SU-DHL-6 (cell line): ENCODE data around the gene DDX51.

ENCODE experiments used
- H2AFZ ChIP-seq: fragments of 200-600 bp; sonication (generic); 2 replicates; pipeline ENCODE4 v1.6.1; 2014; ENCODE audit warnings: low read depth, mild to moderate bottlenecking, moderate library complexity, mixed read lengths, antibody characterized with exemption, low read length; ENCODE audit not compliant: severe bottlenecking
- H3F3A ChIP-seq: fragments of 200-600 bp; shearing (Covaris generic); 2 replicates; pipeline ENCODE4 v1.6.0; 2016; ENCODE audit warnings: antibody characterized with exemption, mild to moderate bottlenecking; ENCODE audit not compliant: insufficient read depth
- H3K27ac ChIP-seq: fragments of 200-600 bp; sonication (generic); 2 replicates; pipeline ENCODE4 v1.5.1; 2016; ENCODE audit warnings: low read depth, mild to moderate bottlenecking, low read length, moderate library complexity, mixed read lengths
- H3K27me3 ChIP-seq: fragments of 200-600 bp; sonication (generic), shearing (Covaris generic); 2 replicates; pipeline ENCODE4 v1.6.0; 2014; ENCODE audit warnings: mild to moderate bottlenecking, low read length
- H3K36me3 ChIP-seq: fragments of 200-600 bp; sonication (generic); 2 replicates; pipeline ENCODE4 v1.6.1; 2014; ENCODE audit warnings: mild to moderate bottlenecking, low read length, mixed read lengths
- H3K4me2 ChIP-seq: fragments of 300-600, 200-600 bp; shearing (Covaris generic), sonication (generic); 2 replicates; pipeline ENCODE4 v1.6.0; 2014; ENCODE audit warnings: low read length, low read depth, mild to moderate bottlenecking; ENCODE audit not compliant: poor library complexity, severe bottlenecking
- H3K4me3 ChIP-seq: fragments of 200-600 bp; sonication (generic); 2 replicates; pipeline ENCODE4 v1.5.1; 2014; ENCODE audit warnings: antibody characterized with exemption, low read length, mild to moderate bottlenecking, mixed read lengths; ENCODE audit not compliant: insufficient read depth, poor library complexity, severe bottlenecking
- H3K79me2 ChIP-seq: fragments of 200-600 bp; sonication (generic); 2 replicates; pipeline ENCODE4 v1.6.1; 2014; ENCODE audit warnings: mild to moderate bottlenecking, low read length, moderate library complexity; ENCODE audit not compliant: insufficient read depth
- H3K9ac ChIP-seq: fragments of 200-600 bp; sonication (generic); 2 replicates; pipeline ENCODE4 v1.7.0; 2014; ENCODE audit warnings: mild to moderate bottlenecking, low read length
- H3K9me2 ChIP-seq: fragments of 200-600 bp; sonication (generic); replicated peaks from 2 replicates; pipeline ENCODE4 v1.6.1; 2014; ENCODE audit warnings: low read length; ENCODE audit not compliant: insufficient read depth
- H3K9me3 ChIP-seq: fragments of 200-600 bp; sonication (generic); 2 replicates; pipeline ENCODE4 v1.6.1; 2014; ENCODE audit warnings: low read length, mixed read lengths; ENCODE audit not compliant: insufficient read depth
- H4K20me1 ChIP-seq: fragments of 200-600 bp; sonication (generic); 2 replicates; pipeline ENCODE4 v1.6.1; 2014; ENCODE audit warnings: low read depth, mild to moderate bottlenecking, antibody characterized with exemption, low read length, moderate library complexity, mixed read lengths
- EZH2phosphoT487 ChIP-seq: fragments of 200-600 bp; sonication (generic), shearing (Covaris generic); conservative IDR thresholded peaks from 2 replicates; pipeline ENCODE4 v1.6.1; 2018; ENCODE audit warnings: mild to moderate bottlenecking, antibody characterized with exemption, low read length, moderate library complexity, mixed read lengths
- TF ChIP-seq, protein P1 (sequence below): fragments of 200-600 bp; sonication (generic); IDR thresholded peaks from one replicate; pipeline ENCODE4 v1.5.1; 2017; ENCODE audit warnings: antibody characterized with exemption, mild to moderate bottlenecking, low read length, moderate library complexity; ENCODE audit not compliant: insufficient read depth, poor library complexity, severe bottlenecking

DDX51 gene

GRCh38 chr12:132131229-132131628 is 12.9 kb downstream of the DDX51 start:
- Histone ChIP-seq H2AFZ (no peak overlapping the region), H3K4me2 (no peak overlapping the region), H3K9ac (no peak overlapping the region), H3K27ac (no peak overlapping the region), H3K27me3 (no peaks in the 10 kb centered on the region), H3K4me3 (no peak overlapping the region), H4K20me1 (no peaks in the 10 kb centered on the region), H3K9me3 (no peaks in the 10 kb centered on the region), H3K79me2 (no peaks in the 10 kb centered on the region), H3F3A (peaks cover 6% of the 10 kb centered on the region; the same call in 1 of the 2 replicates), H3K9me2 (no peaks in the 10 kb centered on the region), H3K36me3 (peaks cover 23% of the 10 kb centered on the region)
- TF ChIP-seq EZH2phosphoT487 = no peak
- TF ChIP-seq, protein P1, sequence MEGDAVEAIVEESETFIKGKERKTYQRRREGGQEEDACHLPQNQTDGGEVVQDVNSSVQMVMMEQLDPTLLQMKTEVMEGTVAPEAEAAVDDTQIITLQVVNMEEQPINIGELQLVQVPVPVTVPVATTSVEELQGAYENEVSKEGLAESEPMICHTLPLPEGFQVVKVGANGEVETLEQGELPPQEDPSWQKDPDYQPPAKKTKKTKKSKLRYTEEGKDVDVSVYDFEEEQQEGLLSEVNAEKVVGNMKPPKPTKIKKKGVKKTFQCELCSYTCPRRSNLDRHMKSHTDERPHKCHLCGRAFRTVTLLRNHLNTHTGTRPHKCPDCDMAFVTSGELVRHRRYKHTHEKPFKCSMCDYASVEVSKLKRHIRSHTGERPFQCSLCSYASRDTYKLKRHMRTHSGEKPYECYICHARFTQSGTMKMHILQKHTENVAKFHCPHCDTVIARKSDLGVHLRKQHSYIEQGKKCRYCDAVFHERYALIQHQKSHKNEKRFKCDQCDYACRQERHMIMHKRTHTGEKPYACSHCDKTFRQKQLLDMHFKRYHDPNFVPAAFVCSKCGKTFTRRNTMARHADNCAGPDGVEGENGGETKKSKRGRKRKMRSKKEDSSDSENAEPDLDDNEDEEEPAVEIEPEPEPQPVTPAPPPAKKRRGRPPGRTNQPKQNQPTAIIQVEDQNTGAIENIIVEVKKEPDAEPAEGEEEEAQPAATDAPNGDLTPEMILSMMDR = no peak

- Histone ChIP-seq H2AFZ (no peak overlapping the region), H3K9me2 (no peaks in the 10 kb centered on the region), H3K4me3 (no peak overlapping the region), H3K9ac (no peak overlapping the region), H3K27me3 (no peaks in the 10 kb centered on the region), H3K27ac (no peak overlapping the region), H4K20me1 (no peaks in the 10 kb centered on the region), H3K36me3 (peaks cover 27% of the 10 kb centered on the region), H3K9me3 (no peaks in the 10 kb centered on the region), H3K79me2 (no peaks in the 10 kb centered on the region), H3K4me2 (no peak overlapping the region), H3F3A (peaks cover 6% of the 10 kb centered on the region; the same call in 1 of the 2 replicates)
- TF ChIP-seq, protein P1 = no peak
- no peak for TF ChIP-seq EZH2phosphoT487
These were observed 13.4 kb downstream of the DDX51 start for GRCh38 chr12:132130690-132131089.

DNA sequence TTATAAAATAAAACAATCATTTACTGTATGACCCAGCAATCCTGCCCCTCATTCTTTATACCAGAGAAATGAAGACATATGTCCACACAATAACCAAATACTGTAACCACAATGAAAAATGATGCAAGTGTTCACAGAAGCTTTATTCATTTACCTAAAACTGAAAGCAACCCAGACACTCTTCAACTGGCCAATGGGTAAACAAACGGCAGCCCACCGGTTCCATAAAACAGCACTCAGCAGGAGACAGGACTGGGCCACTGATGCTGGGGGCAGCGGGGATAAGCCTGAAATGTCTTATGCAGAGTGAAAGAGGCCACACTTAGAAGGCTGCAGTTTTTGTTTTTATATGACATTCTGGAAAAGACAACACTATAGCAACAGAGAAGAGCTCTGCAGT is 15.1 kb downstream of the DDX51 start:
- Histone ChIP-seq H3K9me2 (no peaks in the 10 kb centered on the region), H3K4me3 (no peak overlapping the region), H3K27me3 (no peaks in the 10 kb centered on the region), H4K20me1 (no peaks in the 10 kb centered on the region), H3K4me2 (no peak overlapping the region), H3K36me3 (peaks cover 27% of the 10 kb centered on the region), H3F3A (peaks cover 6% of the 10 kb centered on the region; the same call in 1 of the 2 replicates), H2AFZ (no peak overlapping the region), H3K9me3 (no peaks in the 10 kb centered on the region), H3K9ac (no peak overlapping the region), H3K79me2 (no peaks in the 10 kb centered on the region), H3K27ac (no peak overlapping the region)
- no peak for TF ChIP-seq EZH2phosphoT487
- TF ChIP-seq, protein P1 = no peak
